GM18526 (cell line): ENCODE measurements around the gene ARSA.
A peak's percentile ranks its signal among the peaks of the same experiment; 100 is the strongest.

Experiments
- POLR2A ChIP-seq: IDR thresholded peaks from 3 replicates; pipeline ENCODE4 v1.6.1; 2011; ENCODE audit not compliant: insufficient read length; ENCODE audit errors: extremely low read depth

ARSA gene

DNA sequence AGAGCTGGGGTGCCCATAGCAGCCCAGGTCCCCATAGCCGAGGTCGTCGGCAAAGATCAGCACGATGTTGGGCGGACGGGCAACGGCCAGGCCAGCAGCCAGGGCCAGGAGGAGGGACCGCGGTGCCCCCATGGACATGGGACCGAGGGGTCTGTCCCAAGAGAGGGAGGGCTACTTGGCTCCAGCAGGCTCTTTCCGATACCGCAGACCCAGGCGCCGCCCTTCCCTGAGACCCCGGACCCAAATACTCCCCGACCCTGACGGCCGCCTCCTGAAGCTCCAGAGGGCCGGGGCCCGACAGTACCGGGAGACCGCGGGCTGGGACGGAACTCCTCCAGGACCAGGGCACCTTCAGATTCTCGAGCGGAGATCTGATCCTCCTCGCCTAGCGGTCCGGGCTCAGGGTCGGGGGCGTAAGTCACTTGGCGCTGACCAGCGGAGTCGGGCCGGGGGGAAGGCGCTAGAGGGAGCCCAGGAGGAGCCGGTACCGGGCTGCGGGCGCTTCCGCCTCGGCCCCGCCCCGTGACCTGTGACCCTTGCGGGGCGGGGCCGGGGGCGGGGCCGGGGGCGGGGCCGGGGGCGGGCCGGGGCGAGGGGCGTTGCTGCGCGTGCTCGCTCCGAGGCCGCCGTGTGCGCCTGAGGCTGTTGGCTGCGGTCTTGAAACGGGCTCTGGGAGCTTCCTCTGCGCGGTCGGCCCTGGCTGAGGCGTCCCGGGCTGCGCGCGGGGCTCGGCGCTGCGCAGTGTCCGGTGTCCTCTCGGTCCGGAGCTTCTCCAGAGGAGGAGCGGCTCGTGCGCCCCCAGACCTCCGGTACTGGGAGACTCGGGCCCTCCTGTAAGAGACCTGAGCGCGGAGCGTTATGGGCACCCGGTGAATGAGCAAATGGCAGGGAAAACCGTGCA is at the start of gene ARSA:
Gene ARSA (minus strand): TSS at position 511 of the 901 bp plus-strand sequence. CDS start 373 bp downstream, at position 138.
- peak; percentile 58 for TF ChIP-seq POLR2A

DNA sequence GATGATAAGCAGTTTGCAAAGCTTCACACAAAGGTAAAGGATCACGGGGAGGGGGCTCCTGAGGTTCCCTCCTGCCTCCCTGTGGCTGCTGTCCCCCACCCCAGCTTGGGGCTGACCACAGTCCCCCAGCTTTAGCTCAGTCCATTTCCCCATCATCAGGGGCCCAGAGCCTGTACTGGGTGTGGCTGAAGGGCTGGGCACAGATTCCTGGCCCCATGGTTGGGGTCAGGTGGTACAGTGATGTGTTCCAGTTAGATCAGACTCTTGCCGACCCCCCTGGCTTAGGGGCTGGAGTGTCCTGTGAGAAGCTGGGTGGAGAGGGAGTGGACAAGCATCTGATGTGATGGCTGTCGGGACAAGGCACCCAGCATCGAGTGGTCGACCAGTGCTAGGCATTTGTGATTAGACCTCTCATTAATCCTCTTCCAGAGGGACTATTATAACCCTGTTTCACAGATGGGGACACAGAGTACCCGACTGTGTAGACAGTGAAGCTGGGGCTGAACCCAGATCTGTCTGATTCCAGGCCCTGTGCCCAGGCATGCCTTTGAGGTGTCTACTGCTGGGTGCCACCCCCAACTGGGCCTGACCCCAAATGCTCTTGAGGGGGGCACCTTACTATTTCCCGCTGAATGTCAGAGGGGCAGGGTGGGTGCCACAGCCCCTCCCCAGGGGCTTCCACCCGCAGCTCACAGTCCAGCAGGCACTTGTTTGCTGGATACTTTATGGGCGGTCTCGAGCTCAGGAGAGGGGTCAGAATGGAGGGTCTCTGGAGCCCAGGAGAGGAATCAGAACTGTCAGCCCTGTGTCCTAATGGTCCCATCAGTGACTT is 48.9 kb upstream of the ARSA start:
- no peak for TF ChIP-seq POLR2A

DNA sequence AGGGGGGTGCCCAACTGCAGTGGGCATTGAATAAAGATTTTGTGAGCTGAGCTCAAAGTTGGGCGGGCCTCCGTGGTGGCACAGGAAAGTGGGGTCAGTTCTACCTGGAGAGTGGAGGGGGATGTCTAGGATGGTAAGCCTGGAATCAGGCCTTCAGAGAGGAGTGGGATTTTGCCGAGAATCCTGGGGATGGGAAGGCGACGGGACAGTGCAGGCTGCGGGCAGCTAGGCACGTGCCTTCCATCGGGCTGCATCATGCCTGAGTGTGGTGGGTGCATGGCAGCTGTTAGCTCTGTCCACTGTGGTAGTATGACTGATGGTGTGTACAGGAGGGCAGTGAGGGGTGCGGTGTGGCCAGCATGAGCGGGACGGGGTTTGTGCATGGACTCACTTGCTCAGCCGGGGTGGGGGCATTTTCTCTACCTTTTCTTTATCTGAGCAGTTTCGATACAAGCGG is 48.3 kb upstream of the ARSA start:
- TF ChIP-seq POLR2A = no peak

DNA sequence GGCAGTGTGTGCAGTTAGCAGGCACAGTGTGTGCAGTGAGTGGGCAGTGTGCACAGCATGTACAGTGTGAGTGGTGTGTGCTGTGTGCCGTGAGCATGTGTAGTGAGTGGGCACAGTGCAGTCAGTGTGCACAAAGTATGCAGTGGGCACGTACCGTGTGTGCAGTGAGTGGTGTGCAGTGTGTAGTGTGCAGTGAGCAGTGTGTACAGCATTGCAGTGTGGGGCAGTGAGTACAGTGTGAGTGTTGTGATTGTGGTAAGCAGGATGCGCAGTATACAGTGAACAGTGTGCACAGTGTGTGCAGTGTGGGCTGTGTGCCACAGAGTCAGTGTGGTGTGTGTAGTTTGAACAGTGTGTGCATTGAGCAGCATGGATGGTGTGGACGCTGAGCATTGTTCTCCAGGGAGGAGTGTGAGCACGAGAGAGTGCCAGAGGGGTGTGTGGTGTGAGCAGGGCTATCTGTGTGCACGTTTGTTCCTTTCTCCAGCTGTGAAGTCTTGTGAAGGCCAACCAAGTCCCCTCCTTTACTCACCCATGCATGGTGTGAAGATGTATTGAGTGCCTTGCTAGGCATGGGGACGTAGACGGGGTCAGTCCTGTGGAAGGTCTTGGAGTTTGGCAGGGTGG is 47.7 kb upstream of the ARSA start:
- TF ChIP-seq POLR2A = no peak

DNA sequence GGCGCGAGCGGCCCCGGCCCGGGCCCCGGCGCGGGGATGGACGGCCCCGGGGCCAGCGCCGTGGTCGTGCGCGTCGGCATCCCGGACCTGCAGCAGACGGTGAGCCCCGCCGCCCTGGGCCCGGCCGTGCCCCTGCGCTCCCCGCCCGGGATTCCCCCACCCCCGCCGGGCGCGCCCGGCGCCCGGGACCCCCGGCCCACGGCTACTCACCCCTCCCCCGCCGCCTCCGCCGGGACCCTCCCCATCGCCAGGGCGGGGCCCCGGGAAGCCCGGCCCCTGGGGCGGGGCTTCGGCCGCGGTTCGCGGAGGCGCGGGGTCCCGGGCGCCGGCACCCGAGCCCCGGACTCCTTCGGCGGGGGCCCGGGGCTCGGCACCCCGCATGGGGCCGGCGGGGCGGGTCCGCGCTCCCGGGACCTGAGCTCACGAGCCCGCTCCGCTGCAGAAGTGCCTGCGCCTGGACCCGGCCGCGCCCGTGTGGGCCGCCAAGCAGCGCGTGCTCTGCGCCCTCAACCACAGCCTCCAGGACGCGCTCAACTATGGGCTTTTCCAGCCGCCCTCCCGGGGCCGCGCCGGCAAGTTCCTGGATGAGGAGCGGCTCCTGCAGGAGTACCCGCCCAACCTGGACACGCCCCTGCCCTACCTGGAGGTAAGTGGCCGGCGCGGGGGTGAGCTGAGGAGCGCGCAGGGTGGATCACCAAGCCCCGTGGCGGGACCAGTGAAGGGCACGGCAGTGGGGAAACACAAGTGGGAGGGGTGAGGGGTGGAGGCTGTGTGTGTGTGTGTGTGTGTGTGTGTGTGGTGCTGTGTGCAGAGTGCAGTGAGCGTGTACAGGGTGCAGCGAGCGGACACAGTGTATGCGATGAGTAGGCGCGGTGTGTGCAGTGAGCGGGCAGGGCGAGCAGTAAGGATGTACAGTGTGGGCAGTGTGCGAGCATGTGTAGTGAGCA is 46.9 kb upstream of the ARSA start:
- TF ChIP-seq POLR2A = no peak

DNA sequence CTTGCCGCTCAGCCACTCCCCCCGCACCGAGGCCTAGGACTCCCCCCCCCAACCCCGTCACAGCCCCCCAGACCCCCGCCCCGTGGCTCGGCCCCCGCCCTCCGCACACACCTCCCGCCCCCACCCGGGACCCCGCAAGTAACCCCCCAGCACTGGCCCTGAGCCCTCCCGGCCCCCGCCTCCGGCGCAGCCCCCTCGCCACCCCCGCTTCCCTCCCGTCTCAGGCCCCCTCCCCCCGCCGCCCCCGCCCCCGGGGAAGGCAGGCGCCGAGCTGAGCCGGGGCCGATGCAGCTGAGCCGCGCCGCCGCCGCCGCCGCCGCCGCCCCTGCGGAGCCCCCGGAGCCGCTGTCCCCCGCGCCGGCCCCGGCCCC is 46.2 kb upstream of the ARSA start:
- no peak for TF ChIP-seq POLR2A

DNA sequence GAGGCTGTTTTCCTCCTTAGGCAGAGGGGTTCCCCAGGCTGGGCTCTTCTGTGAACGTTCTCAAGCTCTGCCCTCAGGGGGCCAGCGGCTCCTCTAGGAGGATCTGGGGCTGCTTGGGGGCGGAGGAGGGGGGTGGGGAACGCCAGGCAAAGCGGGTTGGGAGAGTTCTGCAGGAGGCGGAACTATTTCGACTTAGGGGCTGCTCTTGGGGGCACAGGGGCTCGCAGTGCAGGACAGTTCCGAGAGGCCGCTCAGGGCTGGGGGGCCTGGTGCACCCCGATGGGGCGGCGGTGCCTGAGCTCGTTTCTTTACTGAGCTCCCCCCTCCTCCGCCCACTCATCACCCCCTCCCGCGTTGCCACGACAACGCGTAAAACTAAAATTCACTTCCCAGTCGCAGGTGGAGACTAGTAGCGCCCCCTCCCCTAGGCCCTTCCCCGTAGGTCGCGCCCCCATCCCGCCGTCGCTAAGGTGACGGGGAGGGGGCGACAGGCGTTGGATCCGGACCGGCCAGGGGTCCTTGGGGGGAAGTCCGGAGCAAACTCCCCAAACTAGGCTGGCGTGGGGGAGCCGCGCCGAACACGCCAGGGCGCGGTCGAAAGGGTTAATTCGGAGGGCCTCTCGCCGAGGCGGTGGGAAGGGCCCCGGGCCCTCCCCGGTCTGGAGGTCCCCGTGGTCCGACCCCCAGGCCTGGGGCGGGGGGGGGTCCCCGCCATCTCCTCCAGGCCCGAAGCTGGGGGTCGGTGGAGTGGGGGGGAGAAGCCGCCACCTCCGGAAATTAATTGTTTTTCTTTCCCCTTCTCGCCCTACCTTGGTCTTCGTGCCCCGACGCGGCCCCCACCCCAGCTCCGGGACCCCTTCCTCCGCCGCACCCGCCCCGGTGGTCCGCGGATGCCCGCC is 45.5 kb upstream of the ARSA start:
- TF ChIP-seq POLR2A = no peak

DNA sequence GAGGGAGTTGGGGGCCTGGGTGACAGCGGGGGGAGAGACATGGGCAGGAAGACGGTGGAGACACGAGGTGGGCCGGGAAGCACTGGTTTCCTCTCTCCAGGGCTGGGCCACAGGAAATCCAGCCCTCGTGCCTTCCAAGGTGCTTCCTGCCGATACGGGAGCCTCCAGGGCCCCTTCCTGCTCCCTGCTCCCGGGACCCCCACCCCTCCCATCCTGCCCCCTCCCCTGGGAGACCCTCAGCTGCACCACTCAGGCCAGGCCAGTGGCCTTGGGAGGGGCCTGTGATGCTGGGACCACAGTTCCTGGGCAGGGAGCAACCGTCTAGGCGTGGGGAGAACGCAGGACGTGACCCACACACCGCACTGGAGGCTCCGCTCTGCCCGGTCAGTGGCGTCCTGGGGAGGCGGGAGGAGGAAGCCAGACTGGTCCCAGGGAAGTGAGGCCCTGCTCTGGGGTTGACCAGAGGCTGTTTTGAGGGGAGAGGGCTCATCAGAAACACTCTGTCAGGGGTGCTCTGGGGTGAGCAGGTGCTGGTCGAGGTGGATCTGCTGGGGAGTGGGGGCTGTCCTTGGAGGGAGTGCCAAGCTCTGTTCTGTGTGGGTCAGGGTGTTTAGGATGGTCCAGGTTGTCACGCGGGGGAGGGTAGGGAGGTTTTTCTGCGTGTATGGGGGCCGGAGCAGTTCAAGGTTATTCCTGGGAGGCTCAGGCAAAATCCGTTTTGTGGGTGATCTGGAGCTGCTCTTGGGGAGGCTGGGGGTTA is 44.7 kb upstream of the ARSA start, which contains the start of gene SHANK3:
Gene SHANK3 (plus strand): TSS at position 353 of the 760 bp plus-strand sequence.
- no peak for TF ChIP-seq POLR2A

DNA sequence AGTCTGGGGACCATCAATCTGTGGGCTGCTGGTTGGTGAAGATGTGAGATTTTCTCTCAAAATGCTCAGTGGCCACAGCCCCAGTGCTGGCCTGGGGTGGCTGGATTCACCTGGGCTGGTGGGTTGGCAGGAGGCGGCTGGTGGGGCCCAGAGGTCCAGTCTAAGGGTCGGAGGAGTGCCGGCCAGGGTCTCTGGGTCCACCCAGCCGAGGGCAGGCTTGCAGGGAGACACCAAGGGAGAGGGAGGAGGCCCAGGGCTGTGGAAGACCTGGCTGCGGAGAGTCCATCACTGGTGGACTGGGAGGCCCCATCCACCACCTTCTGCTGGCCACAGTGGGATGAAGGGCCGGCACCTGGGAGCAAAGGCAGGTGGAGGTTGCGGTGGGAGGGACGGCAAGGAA is 44.1 kb upstream of the ARSA start:
- no peak for TF ChIP-seq POLR2A

DNA sequence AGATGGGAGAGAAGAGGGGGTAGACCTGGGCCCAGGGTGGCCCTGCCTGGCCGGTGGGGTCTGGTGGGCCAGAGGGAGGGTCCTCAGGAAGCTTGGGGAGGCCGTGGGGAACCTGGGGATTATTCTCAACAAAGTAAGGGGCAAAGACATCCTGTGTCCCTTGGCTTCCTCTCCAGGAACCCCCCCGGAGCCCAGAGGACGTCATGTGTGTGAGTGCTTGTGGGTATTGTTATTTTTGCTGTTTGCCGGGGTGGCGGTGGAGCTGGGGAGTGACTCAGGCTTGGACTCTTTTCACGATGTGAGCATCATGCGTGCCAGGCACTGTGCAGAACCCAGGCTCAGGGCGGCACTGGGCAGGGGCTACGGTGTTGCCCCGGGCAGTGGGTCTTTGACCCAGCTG is 43.7 kb upstream of the ARSA start:
- TF ChIP-seq POLR2A = no peak

DNA sequence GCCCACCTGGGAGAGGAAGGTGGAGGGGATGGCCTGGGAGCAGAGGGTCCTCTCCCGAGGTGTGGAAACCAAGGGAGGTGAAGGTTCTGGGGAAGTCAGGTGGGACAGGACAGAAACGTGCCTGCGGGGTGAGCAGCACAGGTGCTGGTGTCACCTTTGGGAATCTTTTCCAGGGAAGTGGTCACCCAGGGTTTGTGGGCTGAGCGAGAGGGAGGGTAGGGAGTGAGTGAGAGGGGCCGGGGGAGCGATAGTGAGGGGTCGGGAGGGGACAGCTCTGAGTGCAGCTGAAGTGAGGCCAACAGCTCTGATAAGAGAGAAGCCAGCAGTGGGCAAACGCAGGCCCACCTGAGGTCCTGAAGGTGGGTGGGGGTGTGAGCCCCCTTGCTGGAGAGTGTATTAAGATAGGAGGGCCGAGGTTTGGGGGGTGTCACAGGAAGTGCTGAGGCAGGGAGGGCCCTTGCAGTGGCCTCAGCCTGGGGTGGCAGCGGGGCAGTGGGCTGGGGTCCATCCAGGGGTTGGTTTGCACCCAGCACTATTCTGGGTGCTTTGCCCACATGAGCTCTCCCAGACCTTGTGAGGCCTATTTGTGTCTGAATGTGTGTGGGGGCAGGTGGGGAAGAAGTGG is 43.1 kb upstream of the ARSA start:
- no peak for TF ChIP-seq POLR2A

DNA sequence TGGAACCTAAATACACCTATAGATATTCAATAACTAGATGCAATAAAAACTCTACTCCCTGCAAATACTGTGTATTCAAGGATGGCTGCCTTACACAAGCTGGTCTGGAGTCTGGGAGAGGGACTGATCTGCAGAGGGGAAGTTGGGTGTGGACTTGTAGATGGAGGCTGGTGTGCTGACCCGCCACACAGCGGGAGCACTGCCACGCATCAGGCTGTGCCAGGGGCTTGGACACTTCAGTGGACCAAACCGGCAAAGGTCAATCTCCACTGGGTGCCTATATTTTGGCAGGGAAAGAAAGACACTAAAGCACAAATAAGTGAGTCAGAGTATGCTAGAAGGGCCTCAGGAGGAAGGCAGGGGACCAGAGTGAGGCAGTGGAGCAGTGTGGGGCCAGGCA is 42.6 kb upstream of the ARSA start:
- TF ChIP-seq POLR2A = no peak
